Neural cell (in vitro differentiated cells): ENCODE data around the gene KRT86. TPM values are rescaled to one million over a fixed set of nuclear protein-coding genes. Genes with fewer than 3 reads are reported as not detected.

Experiments
- H2AFZ ChIP-seq: fragments of 200-600, 300-800 bp; sonication (generic), shearing (Covaris generic); 2 replicates; pipeline ENCODE4 v1.6.0; 2014; ENCODE audit warnings: low read depth, mild to moderate bottlenecking, antibody characterized with exemption, low read length, moderate library complexity
- H3F3A ChIP-seq: fragments of 200-600 bp; shearing (Covaris generic); 2 replicates; pipeline ENCODE4 v1.6.1; 2016; ENCODE audit warnings: mild to moderate bottlenecking, moderate library complexity, mixed read lengths, antibody characterized with exemption, low read length; ENCODE audit not compliant: insufficient read depth, poor library complexity, severe bottlenecking
- H3K27ac ChIP-seq: fragments of 200-600, 300-800 bp; sonication (generic), shearing (Covaris generic); 2 replicates; pipeline ENCODE4 v1.5.1; 2014; ENCODE audit warnings: mild to moderate bottlenecking, low read length, moderate library complexity
- H3K27me3 ChIP-seq: fragments of 300-800, 200-600 bp; sonication (generic), shearing (Covaris generic); 2 replicates; pipeline ENCODE4 v1.6.0; 2014; ENCODE audit warnings: mild to moderate bottlenecking, low read depth, low read length, moderate library complexity; ENCODE audit not compliant: insufficient read depth
- H3K36me3 ChIP-seq: fragments of 300-800, 200-600 bp; sonication (generic), shearing (Covaris generic); 2 replicates; pipeline ENCODE4 v1.5.1; 2014; ENCODE audit warnings: mild to moderate bottlenecking, antibody characterized with exemption, low read length, moderate library complexity; ENCODE audit not compliant: insufficient read depth
- H3K4me2 ChIP-seq: fragments of 300-800, 200-600 bp; sonication (generic), shearing (Covaris generic); 2 replicates; pipeline ENCODE4 v1.6.0; 2014; ENCODE audit warnings: mild to moderate bottlenecking, low read length
- H3K4me3 ChIP-seq: fragments of 300-800, 200-600 bp; sonication (generic), shearing (Covaris generic); 2 replicates; pipeline ENCODE4 v1.5.1; 2014; ENCODE audit warnings: mild to moderate bottlenecking, low read length, moderate library complexity
- H3K79me2 ChIP-seq: fragments of 200-600 bp; shearing (Covaris generic); replicated peaks from 2 replicates; pipeline ENCODE4 v1.6.0; 2014; ENCODE audit warnings: mild to moderate bottlenecking, low read length, moderate library complexity; ENCODE audit not compliant: insufficient read depth
- H3K9ac ChIP-seq: fragments of 300-800, 200-600 bp; sonication (generic), shearing (Covaris generic); 2 replicates; pipeline ENCODE4 v1.6.1; 2016; ENCODE audit warnings: mild to moderate bottlenecking, low read length, mixed read lengths
- H3K9me2 ChIP-seq: fragments of 200-600 bp; shearing (Covaris generic); 2 replicates; pipeline ENCODE4 v1.6.1; 2016; ENCODE audit warnings: mild to moderate bottlenecking, low read length, mixed read lengths; ENCODE audit not compliant: insufficient read depth
- H3K9me3 ChIP-seq: fragments of 200-600, 300-800 bp; sonication (generic), shearing (Covaris generic); 2 replicates; pipeline ENCODE4 v1.6.1; 2016; ENCODE audit warnings: mild to moderate bottlenecking, mixed run types, low read length, moderate library complexity, mixed read lengths
- H4K20me1 ChIP-seq: fragments of 200-600 bp; shearing (Covaris generic); 2 replicates; pipeline ENCODE4 v1.6.1; 2016; ENCODE audit warnings: mild to moderate bottlenecking, mixed run types; ENCODE audit not compliant: insufficient read depth
- EP300 ChIP-seq: fragments of 450-650 bp; conservative IDR thresholded peaks from 2 replicates; pipeline ENCODE4 v1.6.1; 2014; ENCODE audit warnings: antibody characterized with exemption, mild to moderate bottlenecking, moderate library complexity; ENCODE audit not compliant: poor library complexity, severe bottlenecking
- EZH2 ChIP-seq: fragments of 200-600, 300-800 bp; shearing (Covaris generic), sonication (generic); IDR thresholded peaks from 2 replicates; pipeline ENCODE4 v1.6.1; 2014; ENCODE audit warnings: antibody characterized with exemption, low read length, borderline replicate concordance, mild to moderate bottlenecking; ENCODE audit not compliant: insufficient read depth, poor library complexity, severe bottlenecking
- MXI1 ChIP-seq: fragments of 450-650 bp; conservative IDR thresholded peaks from 2 replicates; pipeline ENCODE4 v1.6.1; 2014; ENCODE audit warnings: antibody characterized with exemption, mild to moderate bottlenecking; ENCODE audit not compliant: poor library complexity, severe bottlenecking
- POLR2AphosphoS5 ChIP-seq: IDR thresholded peaks from 2 replicates; pipeline ENCODE4 v1.6.1; 2012
- RAD21 ChIP-seq: fragments of 450-650 bp; conservative IDR thresholded peaks from 2 replicates; pipeline ENCODE4 v1.6.1; 2014; ENCODE audit warnings: antibody characterized with exemption, mild to moderate bottlenecking, moderate library complexity
- REST ChIP-seq: IDR thresholded peaks from 2 replicates; pipeline ENCODE4 v1.6.1; 2012; ENCODE audit warnings: borderline replicate concordance
- SMC3 ChIP-seq: fragments of 450-650 bp; conservative IDR thresholded peaks from 2 replicates; pipeline ENCODE4 v1.6.1; 2014; ENCODE audit warnings: antibody characterized with exemption, mild to moderate bottlenecking, moderate library complexity; ENCODE audit not compliant: poor library complexity
- TAF1 ChIP-seq: IDR thresholded peaks from 2 replicates; pipeline ENCODE4 v1.6.1; 2012; ENCODE audit warnings: low read depth
- polyA plus RNA-seq: library from polyadenylated mRNA; depleted of rRNA; stranded (reverse); fragments of >200 nt; gene quantifications from 2 replicates; pipeline ENCODE4 v1.2.3, GENCODE V29; 2014
- TF ChIP-seq, protein P1 (sequence below): fragments of 450-650 bp; IDR thresholded peaks from 2 replicates; pipeline ENCODE4 v1.5.1; 2014; ENCODE audit warnings: antibody characterized with exemption, mild to moderate bottlenecking, moderate library complexity; ENCODE audit not compliant: poor library complexity, severe bottlenecking

The KRT86 gene
- polyA plus RNA-seq, 1 donor from 2014 or later = not detected

DNA sequence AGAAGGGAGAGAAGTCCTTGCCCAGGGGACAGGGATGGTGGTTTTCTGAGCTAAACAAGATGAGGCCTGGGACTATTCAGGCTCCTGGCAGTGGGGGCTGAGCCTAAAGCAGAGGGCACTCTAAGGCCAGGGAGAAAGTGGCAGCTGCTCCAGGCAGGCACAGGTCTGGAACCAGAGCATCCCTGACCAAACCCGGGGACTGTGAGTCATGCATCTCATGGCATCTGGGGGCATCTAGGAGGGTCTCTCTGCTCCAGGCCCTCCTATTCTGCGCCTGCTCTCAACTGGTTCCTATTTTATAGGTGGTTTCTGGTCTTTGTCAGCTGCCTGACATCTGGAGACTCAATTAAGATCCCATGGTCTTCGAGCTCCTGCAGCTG lies 29.8 kb upstream of the KRT86 start:
- Histone ChIP-seq H3K4me2 (no peak overlapping the region), H3K9ac (no peak overlapping the region), H3K9me2 (no peaks in the 10 kb centered on the region), H2AFZ (no peak overlapping the region), H3K79me2 (no peaks in the 10 kb centered on the region), H3K4me3 (no peak overlapping the region), H3K27me3 (peaks cover 8% of the 10 kb centered on the region), H3F3A (no peaks in the 10 kb centered on the region), H4K20me1 (no peaks in the 10 kb centered on the region), H3K27ac (no peak overlapping the region), H3K9me3 (no peaks in the 10 kb centered on the region), H3K36me3 (no peaks in the 10 kb centered on the region)
- TF ChIP-seq RAD21 = no peak
- no peak for TF ChIP-seq EZH2
- TF ChIP-seq EP300 = no peak
- no peak for TF ChIP-seq REST
- TF ChIP-seq MXI1 = no peak
- TF ChIP-seq TAF1 = no peak
- TF ChIP-seq POLR2AphosphoS5 = no peak
- TF ChIP-seq, protein P1, sequence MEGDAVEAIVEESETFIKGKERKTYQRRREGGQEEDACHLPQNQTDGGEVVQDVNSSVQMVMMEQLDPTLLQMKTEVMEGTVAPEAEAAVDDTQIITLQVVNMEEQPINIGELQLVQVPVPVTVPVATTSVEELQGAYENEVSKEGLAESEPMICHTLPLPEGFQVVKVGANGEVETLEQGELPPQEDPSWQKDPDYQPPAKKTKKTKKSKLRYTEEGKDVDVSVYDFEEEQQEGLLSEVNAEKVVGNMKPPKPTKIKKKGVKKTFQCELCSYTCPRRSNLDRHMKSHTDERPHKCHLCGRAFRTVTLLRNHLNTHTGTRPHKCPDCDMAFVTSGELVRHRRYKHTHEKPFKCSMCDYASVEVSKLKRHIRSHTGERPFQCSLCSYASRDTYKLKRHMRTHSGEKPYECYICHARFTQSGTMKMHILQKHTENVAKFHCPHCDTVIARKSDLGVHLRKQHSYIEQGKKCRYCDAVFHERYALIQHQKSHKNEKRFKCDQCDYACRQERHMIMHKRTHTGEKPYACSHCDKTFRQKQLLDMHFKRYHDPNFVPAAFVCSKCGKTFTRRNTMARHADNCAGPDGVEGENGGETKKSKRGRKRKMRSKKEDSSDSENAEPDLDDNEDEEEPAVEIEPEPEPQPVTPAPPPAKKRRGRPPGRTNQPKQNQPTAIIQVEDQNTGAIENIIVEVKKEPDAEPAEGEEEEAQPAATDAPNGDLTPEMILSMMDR = no peak
- TF ChIP-seq SMC3 = no peak

DNA sequence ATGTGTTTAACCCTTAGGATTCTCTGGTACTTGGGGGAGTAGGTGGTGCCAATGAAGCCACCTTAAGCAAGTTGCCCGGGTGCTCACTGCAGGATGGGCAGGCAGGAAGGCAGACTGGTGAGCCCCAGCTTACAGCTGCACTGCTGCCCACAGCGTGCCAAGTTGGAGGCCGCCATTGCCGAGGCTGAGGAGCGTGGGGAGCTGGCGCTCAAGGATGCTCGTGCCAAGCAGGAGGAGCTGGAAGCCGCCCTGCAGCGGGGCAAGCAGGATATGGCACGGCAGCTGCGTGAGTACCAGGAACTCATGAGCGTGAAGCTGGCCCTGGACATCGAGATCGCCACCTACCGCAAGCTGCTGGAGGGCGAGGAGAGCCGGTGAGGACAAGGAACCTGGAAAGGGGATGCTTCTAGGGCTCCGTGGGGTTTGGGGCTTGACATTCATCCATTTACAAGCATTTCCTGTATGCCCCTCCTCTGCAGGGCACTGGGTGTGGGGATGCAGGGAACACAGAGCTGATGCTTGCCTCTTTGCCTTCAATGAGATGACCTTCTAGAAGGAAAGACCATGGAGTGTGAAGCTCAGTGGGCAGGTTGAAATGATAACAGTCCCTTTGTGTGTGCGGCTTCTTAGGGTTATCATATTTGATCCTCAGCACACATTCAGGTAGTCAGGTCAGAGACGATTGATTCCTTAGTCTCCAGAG lies 29.0 kb upstream of the KRT86 start:
- Histone ChIP-seq H3K9ac (no peak overlapping the region), H3K27me3 (peaks cover 16% of the 10 kb centered on the region), H3K9me2 (no peaks in the 10 kb centered on the region), H3F3A (no peaks in the 10 kb centered on the region), H3K36me3 (no peaks in the 10 kb centered on the region), H2AFZ (no peak overlapping the region), H3K27ac (no peak overlapping the region), H3K9me3 (no peaks in the 10 kb centered on the region), H4K20me1 (no peaks in the 10 kb centered on the region), H3K79me2 (no peaks in the 10 kb centered on the region), H3K4me2 (no peak overlapping the region), H3K4me3 (no peak overlapping the region)
- no peak for TF ChIP-seq POLR2AphosphoS5
- TF ChIP-seq REST = no peak
- no peak for TF ChIP-seq EZH2
- TF ChIP-seq RAD21 = no peak
- no peak for TF ChIP-seq EP300
- TF ChIP-seq, protein P1 = no peak
- TF ChIP-seq TAF1 = no peak
- no peak for TF ChIP-seq MXI1
- TF ChIP-seq SMC3 = no peak
